Activated naive CD8-positive, alpha-beta T cell treated with anti-CD3 and anti-CD28 coated beads for 36 hours (primary cell): ENCODE measurements around the gene TBC1D2. TPM values are rescaled to one million over a fixed set of nuclear protein-coding genes. Genes with fewer than 3 reads are reported as not detected.
"Not testable (repeated sequence)": the region's sequence is repeated elsewhere in the genome, so short reads cannot be mapped to it uniquely, and the experiment has no call there.

Experiments
- DNase-seq: peaks from one replicate; pipeline ENCODE4 v3.0.0; 2021
- H3K27ac Mint-ChIP-seq: one replicate; pipeline ENCODE4 v1.8.0; 2022; ENCODE audit warnings: mild to moderate bottlenecking, moderate library complexity, mixed read lengths
- H3K27me3 Mint-ChIP-seq: one replicate; pipeline ENCODE4 v1.8.0; 2022; ENCODE audit warnings: mild to moderate bottlenecking, mixed read lengths
- H3K36me3 Mint-ChIP-seq: one replicate; pipeline ENCODE4 v1.8.0; 2021; ENCODE audit warnings: mild to moderate bottlenecking, mixed read lengths
- H3K4me1 Mint-ChIP-seq: one replicate; pipeline ENCODE4 v1.8.0; 2021; ENCODE audit warnings: mixed read lengths
- H3K4me3 Mint-ChIP-seq: one replicate; pipeline ENCODE4 v1.8.0; 2022; ENCODE audit warnings: mild to moderate bottlenecking, moderate library complexity, mixed read lengths
- H3K9me3 Mint-ChIP-seq: one replicate; pipeline ENCODE4 v1.8.0; 2022; ENCODE audit warnings: mixed read lengths
- total RNA-seq, 2 experiments: library from RNA; stranded (reverse); gene quantifications; one replicate each; pipeline ENCODE4 v1.2.3, GENCODE V29; 2021

Gene TBC1D2
- total RNA-seq, 2 experiments from 2014 or later, result 1.8 to 2.2 TPM

DNA sequence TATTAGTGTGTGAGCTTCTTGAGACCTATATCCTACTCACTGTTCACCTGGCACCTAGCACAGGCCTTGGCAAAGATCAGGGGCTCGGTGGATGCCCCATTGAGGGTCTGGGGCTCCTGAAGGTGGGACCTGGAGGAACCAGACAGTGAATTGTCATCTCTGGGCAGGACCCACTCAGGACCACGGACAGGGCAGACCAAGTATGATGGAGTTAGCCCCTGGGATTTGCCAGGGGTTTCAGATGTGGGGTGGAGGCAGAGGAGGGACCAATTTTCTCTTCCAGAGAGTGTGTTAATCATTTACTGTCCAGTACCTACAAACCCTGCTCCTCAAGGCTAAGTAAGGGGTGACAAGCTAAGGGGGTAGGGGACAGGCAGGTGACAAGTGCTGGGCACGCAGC lies 29.3 kb upstream of the TBC1D2 start:
- no peaks in the 10 kb centered on the region for H3K4me1 Mint-ChIP-seq
- H3K27ac Mint-ChIP-seq, result no peak overlapping the region
- H3K27me3 Mint-ChIP-seq, result no peaks in the 10 kb centered on the region
- DNase-seq, result no peak
- no peaks in the 10 kb centered on the region for H3K9me3 Mint-ChIP-seq
- H3K4me3 Mint-ChIP-seq, result no peak overlapping the region
- H3K36me3 Mint-ChIP-seq, result no peaks in the 10 kb centered on the region

- H3K9me3 Mint-ChIP-seq, H3K27me3 Mint-ChIP-seq, DNase-seq, H3K27ac Mint-ChIP-seq, H3K4me3 Mint-ChIP-seq, H3K4me1 Mint-ChIP-seq, H3K36me3 Mint-ChIP-seq: not testable (repeated sequence)
Measured at GRCh38 chr9:98283143-98283542, 27.7 kb upstream of the TBC1D2 start.

DNA sequence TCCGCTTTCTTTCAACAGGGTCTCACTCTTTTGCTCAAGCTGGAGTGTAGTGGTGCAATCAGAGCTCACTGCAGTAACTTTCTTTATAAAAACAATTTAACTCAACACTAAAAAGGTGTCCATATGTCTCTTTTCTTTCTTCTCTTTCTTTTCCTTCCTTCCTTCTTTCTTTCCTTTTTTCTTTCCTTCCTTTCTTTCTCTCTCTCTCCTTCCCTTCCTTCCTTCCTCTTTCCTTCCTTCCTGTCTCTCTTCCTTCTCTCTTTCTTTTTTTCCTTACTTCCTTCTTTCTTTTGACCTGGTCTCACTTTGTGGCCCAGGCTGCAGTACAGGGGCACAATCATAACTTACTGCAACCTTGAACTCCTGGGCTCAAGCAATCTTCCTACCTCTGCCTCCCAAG lies 25.8 kb upstream of the TBC1D2 start:
- H3K4me3 Mint-ChIP-seq, result no peak overlapping the region
- DNase-seq, result no peak
- H3K27me3 Mint-ChIP-seq, result peaks cover 3% of the 10 kb centered on the region
- H3K36me3 Mint-ChIP-seq, result no peaks in the 10 kb centered on the region
- H3K4me1 Mint-ChIP-seq, result no peaks in the 10 kb centered on the region
- no peak overlapping the region for H3K27ac Mint-ChIP-seq
- H3K9me3 Mint-ChIP-seq, result no peaks in the 10 kb centered on the region

- no peak overlapping the region for H3K27ac Mint-ChIP-seq
- no peaks in the 10 kb centered on the region for H3K36me3 Mint-ChIP-seq
- no peak overlapping the region for H3K4me3 Mint-ChIP-seq
- DNase-seq, result no peak
- H3K9me3 Mint-ChIP-seq, result no peaks in the 10 kb centered on the region
- H3K4me1 Mint-ChIP-seq, result no peaks in the 10 kb centered on the region
- peaks cover 3% of the 10 kb centered on the region for H3K27me3 Mint-ChIP-seq
Measured at GRCh38 chr9:98280574-98280973, 25.1 kb upstream of the TBC1D2 start.

- no peak for DNase-seq
- H3K4me3 Mint-ChIP-seq, result no peak overlapping the region
- H3K36me3 Mint-ChIP-seq, result no peaks in the 10 kb centered on the region
Measured at GRCh38 chr9:98280162-98280561, 24.7 kb upstream of the TBC1D2 start.

DNA sequence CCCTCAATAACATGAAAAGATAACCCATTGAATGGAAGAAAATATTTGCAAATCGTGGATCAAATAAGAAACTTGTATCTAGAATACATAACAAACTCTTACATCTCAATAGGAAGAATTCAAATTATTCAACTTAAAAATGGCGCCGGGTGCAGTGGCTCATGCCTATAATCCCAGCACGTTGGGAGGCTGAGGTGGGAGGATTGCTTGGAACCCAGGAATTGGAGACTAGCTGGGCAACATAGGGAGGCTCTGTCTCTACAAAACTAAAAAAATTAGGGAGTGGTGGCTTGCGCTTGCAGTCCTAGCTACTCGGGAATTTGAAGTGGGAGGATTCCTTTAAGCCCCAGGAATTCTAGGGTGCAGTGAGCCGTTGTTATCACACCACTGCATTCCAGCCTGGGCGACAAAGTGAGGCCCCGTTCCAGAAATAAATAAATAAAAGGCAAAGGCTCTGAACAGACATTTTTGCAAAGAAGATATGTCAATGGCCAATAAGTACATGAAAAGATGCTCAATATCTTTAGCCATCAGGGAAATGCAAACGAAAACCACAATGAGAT lies 21.5 kb upstream of the TBC1D2 start:
- DNase-seq, result no peak
- Mint-ChIP-seq H3K36me3 (no peaks in the 10 kb centered on the region), H3K27ac (no peak overlapping the region), H3K4me3 (no peak overlapping the region), H3K27me3 (peaks cover 8% of the 10 kb centered on the region), H3K9me3 (no peaks in the 10 kb centered on the region), H3K4me1 (no peaks in the 10 kb centered on the region)

More at GRCh38 chr9:98280162-98280561, 24.7 kb upstream of the TBC1D2 start:
- H3K9me3 Mint-ChIP-seq, result no peaks in the 10 kb centered on the region
- peaks cover 3% of the 10 kb centered on the region for H3K27me3 Mint-ChIP-seq
- H3K4me1 Mint-ChIP-seq, result no peaks in the 10 kb centered on the region
- H3K27ac Mint-ChIP-seq, result no peak overlapping the region

DNA sequence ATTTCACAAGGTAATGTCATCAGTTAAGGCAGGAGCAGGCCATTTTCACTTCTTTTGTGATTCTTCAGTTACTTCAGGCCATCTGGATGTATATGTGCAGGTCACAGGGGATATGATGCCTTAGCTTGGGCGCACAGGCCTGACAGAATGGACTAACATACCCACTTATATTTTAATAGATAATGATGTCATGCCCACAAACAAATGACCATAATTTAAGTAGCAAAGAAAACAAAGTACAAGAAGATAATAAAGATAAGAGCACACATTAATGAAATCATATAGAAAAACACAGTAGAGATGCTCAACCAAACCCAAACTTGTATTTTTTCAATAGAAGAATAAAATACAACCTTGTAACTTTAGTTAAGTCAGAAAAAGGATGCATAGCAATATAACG lies 19.7 kb upstream of the TBC1D2 start:
- Mint-ChIP-seq H3K27ac (no peak overlapping the region), H3K4me1 (no peaks in the 10 kb centered on the region), H3K36me3 (no peaks in the 10 kb centered on the region), H3K27me3 (peaks cover 11% of the 10 kb centered on the region), H3K4me3 (no peak overlapping the region), H3K9me3 (no peaks in the 10 kb centered on the region)
- no peak for DNase-seq

DNA sequence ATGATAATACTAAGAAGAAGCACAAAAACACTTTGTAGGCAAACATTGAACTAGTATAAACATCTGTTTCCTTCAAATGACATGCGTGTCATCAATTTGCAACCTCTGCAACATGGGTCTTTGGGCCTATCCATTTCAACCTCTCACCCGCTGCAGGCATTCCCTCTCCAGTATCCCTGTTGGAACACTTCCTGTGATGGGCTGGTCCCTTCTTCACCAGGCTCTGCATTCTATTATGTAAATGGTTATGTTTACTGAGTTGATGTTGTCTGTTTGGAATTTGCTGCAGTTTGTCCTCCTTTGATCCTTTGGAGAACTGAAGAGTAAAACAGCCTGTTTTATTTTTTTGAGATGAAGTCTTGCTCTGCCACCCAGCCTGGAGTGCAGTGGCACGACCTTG lies 16.6 kb upstream of the TBC1D2 start:
- DNase-seq, result no peak
- Mint-ChIP-seq H3K4me1 (no peaks in the 10 kb centered on the region), H3K4me3 (no peak overlapping the region), H3K9me3 (no peaks in the 10 kb centered on the region), H3K36me3 (no peaks in the 10 kb centered on the region), H3K27ac (no peak overlapping the region), H3K27me3 (peaks cover 14% of the 10 kb centered on the region)

- no peaks in the 10 kb centered on the region for H3K36me3 Mint-ChIP-seq
- H3K4me1 Mint-ChIP-seq, result no peaks in the 10 kb centered on the region
- no peak overlapping the region for H3K4me3 Mint-ChIP-seq
- H3K27ac Mint-ChIP-seq, result no peak overlapping the region
- no peaks in the 10 kb centered on the region for H3K9me3 Mint-ChIP-seq
- no peak for DNase-seq
- H3K27me3 Mint-ChIP-seq, result peaks cover 14% of the 10 kb centered on the region
Measured at GRCh38 chr9:98271479-98271878, 16.0 kb upstream of the TBC1D2 start.

DNA sequence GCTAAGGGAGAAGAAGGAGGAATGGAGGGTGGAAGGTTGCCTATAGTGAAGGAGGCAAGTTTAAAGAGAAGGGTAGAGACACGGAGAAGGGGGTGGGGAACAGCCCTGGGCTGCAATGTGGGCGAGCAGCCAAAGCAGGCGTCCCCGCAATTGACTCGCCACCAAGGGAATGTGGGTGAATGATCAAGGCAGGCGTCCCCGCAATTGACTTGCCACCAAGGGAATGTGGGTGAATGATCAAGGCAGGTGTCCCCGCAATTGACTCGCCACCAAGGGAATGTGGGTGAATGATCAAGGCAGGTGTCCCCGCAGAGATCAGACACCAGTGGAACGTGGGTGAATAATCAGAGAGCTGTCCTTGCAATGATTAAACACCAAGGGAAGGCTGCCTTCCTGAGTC lies 14.8 kb upstream of the TBC1D2 start:
- not testable (repeated sequence) for DNase-seq, H3K4me3 Mint-ChIP-seq, H3K27ac Mint-ChIP-seq, H3K36me3 Mint-ChIP-seq, H3K9me3 Mint-ChIP-seq, H3K4me1 Mint-ChIP-seq
- H3K27me3 Mint-ChIP-seq, result peaks cover 14% of the 10 kb centered on the region

DNA sequence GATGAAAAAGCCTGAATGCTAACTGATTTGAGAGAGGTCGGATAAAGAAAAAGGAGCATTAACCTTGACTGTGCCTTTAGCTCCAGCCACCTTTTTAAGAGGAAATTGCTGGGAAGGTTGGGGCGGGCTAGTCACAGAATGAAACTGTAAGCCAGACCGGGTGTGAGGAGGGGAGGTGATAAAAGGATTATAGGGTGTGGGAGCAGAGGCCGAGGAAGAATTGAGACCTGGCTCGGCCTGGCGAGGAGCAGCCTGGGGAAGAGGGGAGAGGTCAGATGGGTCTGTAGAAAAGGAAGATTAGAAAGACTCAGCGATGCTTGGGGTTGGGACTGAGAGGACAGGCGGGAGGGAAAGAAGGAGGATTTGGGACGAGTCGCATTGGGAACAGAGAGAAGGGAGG lies 14.2 kb upstream of the TBC1D2 start:
- H3K9me3 Mint-ChIP-seq, H3K36me3 Mint-ChIP-seq, H3K4me1 Mint-ChIP-seq, DNase-seq, H3K4me3 Mint-ChIP-seq, H3K27ac Mint-ChIP-seq: not testable (repeated sequence)
- peaks cover 14% of the 10 kb centered on the region for H3K27me3 Mint-ChIP-seq

GRCh38 chr9:98267556-98267955 lies 12.1 kb upstream of the TBC1D2 start:
- not testable (repeated sequence) for H3K27ac Mint-ChIP-seq, H3K36me3 Mint-ChIP-seq, H3K4me1 Mint-ChIP-seq, H3K27me3 Mint-ChIP-seq, H3K9me3 Mint-ChIP-seq, DNase-seq, H3K4me3 Mint-ChIP-seq

DNA sequence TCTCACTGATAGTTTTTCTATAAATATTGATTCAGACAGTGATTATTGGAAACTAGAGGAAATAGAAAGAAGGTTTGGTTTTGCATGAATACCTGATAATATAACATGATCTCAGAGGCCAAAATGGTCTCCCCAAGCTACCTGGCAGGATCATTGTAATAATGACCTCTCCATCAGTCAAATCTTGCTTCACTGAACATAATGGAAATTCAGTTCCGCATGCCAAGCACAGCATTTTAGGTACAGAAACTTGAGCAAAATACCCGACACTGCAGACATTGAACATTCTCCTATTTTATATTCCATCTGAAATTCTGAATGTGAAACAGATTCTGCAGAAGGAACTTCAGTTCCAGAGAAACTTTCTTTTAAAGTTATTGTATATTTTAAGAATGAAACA lies 9.1 kb upstream of the TBC1D2 start:
- H3K36me3 Mint-ChIP-seq, result peaks cover 1% of the 10 kb centered on the region
- H3K4me3 Mint-ChIP-seq, result no peak overlapping the region
- no peak overlapping the region for H3K27ac Mint-ChIP-seq
- DNase-seq, result no peak
- H3K27me3 Mint-ChIP-seq, result peaks cover 1% of the 10 kb centered on the region
- no peaks in the 10 kb centered on the region for H3K4me1 Mint-ChIP-seq
- H3K9me3 Mint-ChIP-seq, result no peaks in the 10 kb centered on the region

- no peak overlapping the region for H3K27ac Mint-ChIP-seq
- no peaks in the 10 kb centered on the region for H3K4me1 Mint-ChIP-seq
Measured at GRCh38 chr9:98263482-98264357, 8.3 kb upstream of the TBC1D2 start.

GRCh38 chr9:98263080-98263479 lies 7.6 kb upstream of the TBC1D2 start:
- Mint-ChIP-seq H3K4me1 (no peaks in the 10 kb centered on the region), H3K9me3 (no peaks in the 10 kb centered on the region), H3K27ac (no peak overlapping the region), H3K36me3 (peaks cover 1% of the 10 kb centered on the region), H3K27me3 (no peaks in the 10 kb centered on the region), H3K4me3 (no peak overlapping the region)
- no peak for DNase-seq

More at GRCh38 chr9:98263482-98264357, 8.3 kb upstream of the TBC1D2 start:
- Mint-ChIP-seq H3K36me3 (peaks cover 1% of the 10 kb centered on the region), H3K4me3 (no peak overlapping the region), H3K27me3 (no peaks in the 10 kb centered on the region), H3K9me3 (no peaks in the 10 kb centered on the region)
- DNase-seq, result peak; percentile 72

DNA sequence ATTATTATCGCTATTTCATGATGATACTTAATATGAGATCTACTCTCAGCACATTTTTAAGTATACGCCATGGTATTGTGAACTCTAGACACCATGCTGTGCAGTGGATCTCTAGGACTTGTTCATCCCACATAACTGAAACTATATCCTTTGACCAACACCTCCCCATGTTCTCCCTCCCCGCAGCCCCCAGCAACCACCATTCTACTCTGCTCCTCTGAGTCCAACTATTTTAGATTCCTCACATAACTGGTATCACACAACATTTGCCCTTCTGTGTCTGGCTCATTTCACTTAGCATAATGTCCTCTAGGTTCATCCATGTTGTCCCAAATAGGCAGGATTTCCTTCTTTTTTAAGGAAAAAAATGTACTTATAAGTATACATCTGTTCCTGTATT lies 6.6 kb upstream of the TBC1D2 start:
- H3K36me3 Mint-ChIP-seq, result peaks cover 1% of the 10 kb centered on the region
- no peak overlapping the region for H3K4me3 Mint-ChIP-seq
- no peaks in the 10 kb centered on the region for H3K4me1 Mint-ChIP-seq
- no peak for DNase-seq
- H3K27ac Mint-ChIP-seq, result no peak overlapping the region
- H3K9me3 Mint-ChIP-seq, result no peaks in the 10 kb centered on the region
- H3K27me3 Mint-ChIP-seq, result no peaks in the 10 kb centered on the region
